Dedifferentiated amniotic fluid mesenchymal stem cell (primary cell): ENCODE data around the gene SSBP2.
"Not testable (repeated sequence)": the region's sequence is repeated elsewhere in the genome, so short reads cannot be mapped to it uniquely, and the experiment has no call there.

Experiments used
- DNase-seq: peaks from one replicate; pipeline ENCODE4 v3.0.0-alpha.2; 2016; ENCODE audit errors: extremely low spot score

The SSBP2 gene

DNA sequence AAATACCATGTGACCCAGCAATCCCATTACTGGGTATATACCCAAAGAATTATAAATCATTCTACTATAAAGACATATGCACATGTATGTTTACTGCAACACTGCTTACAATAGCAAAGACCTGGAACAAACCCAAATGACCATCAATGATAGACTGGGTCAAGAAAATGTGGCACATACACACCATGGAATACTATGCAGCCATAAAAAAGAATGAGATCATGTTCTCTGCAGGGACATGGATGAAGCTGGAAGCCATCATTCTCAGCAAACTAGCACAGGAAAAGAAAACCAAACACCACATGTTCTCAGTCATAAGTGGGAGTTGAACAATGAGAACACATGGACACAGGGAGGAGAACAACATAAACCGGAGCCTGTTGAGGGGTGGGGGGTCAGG lies 90.3 kb downstream of the SSBP2 start:
- DNase-seq, result not testable (repeated sequence)

DNA sequence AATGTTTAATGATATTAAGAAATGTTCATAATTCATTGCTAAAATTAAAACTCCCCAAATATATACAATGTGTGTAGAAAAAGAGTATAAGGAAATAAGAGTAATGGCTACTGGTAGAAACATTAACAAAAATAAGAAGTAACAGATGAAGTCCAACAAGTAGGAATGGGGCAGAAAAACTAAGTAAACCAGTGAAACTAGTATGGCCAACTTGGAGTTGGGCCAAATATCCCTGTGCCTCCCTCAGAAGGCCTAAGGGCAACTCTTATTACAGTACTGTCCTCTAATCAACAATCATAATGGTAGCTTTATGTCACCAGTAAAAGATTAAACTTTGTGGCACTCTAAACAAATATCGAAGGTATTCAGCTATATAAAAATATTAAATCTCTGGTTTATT lies 93.5 kb downstream of the SSBP2 start:
- DNase-seq, result no peak

DNA sequence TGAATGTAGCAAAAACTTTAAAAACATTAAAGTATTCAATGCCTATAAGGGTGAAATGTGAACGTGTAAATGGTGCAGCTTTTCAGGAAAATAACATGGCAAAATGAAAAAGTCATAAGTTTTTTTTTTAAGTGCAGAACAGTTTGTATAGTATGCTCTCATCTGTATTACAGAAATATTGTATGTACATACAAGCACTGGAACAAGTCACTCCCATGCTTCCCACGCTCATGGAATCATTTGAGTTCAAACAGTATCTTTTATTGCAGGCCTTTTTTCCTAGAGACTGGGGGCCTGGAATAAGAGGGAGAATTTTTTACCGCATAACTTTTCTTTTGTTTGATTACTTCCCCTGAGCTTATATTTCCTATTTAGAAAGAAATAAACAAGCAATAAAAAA lies 94.1 kb downstream of the SSBP2 start:
- no peak for DNase-seq

DNA sequence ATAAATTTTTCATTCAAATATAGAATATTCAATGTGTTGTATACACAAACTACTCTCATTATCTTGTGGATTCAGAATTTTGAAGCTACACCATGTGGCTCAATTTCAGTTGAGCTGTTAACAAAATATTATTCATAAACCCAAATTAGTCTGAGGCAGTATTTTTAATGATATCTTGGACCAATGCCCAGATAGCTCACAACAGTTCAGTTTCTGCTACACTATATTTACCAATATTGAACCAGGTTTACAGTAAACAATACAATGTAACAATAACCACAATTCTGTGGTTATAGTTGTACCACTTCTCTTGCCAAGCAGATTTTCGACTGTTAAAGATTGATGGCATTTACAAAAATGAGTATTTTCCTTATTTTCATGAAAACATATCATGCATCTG lies 99.9 kb downstream of the SSBP2 start:
- no peak for DNase-seq

DNA sequence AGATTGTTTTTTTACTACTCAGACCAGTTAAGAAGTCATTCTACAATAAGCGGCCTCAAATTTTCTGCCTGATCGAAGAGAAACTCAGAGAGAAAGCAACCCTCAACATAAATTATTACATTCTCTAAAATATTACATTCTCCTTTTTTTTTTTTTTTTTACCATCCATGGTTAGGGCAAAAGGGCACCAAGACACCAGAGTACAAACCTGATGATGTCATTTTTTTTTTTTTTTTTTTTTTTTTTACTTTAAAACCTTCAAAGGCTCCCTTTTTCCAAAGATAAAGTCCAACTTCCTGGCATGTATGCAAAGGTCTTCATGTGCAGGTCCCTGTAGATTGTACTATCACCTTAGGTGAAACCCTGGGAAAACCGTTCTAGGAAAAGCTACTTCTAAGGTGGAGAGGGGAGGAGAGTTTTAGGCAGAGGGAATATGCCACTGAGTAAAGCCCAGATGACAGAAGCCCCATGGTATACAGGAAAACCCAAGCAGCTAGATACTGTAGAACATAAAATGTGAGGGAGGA lies 104.4 kb downstream of the SSBP2 start:
- no peak for DNase-seq

DNA sequence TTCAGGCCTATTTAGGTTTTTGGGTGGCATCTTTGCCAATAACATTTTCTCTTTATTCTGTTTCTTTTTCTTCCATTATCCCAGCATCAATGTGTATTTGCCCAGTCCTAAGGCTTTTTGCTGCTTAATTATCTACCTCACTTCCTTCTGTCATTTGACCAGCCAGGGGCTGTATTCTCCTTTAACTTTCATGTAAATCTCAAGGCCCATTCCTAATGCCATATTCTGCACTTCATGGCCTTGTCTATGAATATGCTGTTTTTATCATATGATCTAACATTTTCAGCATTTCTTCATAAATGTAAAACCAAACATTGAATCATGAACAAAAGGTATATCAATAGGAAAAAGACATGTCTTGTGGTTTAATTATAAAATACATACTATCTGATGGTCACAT lies 108.7 kb downstream of the SSBP2 start:
- no peak for DNase-seq

DNA sequence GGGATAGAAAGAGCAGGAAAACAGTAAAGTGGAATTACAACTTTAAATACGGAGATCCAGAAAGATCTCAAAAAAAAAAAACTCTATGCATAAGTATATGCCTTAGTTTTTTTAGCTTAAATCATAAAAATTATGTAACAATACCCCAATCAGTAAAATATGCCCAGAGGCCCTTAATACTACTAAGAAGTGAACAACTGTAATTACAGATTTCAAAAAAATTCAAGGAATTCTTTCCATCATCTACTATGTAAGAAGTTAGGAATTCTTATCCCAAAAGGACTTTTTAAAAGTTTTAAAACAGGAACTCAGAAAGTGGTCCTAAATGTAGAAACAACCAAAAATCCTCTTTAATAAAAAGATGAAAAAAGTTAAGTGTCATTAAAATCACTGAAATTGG lies 111.3 kb downstream of the SSBP2 start:
- peak; percentile 52 for DNase-seq

DNA sequence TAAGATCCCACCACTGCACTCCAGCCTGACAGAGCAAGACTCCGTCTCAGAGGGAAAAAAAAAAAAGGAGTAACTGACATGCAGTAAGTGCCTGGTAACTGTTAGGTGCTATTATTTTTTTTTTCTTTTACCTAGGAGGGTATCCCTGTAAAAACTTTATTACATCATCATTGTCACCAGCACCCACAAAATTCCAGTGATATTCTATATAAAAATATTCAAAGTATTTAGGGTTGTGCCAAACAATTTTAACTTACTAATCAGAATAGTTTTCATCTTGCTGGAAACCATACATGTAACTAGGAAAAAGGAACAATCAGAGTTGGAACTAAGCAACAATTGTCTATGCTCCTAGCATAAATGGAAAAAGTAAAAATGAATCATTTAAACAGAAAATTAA lies 112.4 kb downstream of the SSBP2 start:
- peak; percentile 26 for DNase-seq

DNA sequence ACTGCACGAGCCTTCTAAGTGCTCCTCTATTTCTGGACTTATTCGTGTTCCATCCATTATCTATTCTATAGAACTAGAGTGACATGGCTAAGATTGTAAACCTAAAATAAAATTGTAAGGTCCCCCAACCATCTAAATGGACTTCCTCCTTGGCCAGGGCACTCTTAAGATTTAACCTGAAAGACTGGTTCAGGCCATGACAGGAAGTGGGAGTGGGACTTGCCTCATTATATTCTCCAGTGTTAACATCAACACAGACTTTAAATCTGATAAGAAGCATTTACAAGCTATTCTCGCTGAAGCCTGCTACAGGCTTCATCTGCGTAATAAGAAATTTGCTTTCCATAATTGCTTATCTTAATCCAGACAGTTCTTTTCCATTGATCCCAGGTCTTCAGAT lies 117.0 kb downstream of the SSBP2 start:
- DNase-seq, result no peak

DNA sequence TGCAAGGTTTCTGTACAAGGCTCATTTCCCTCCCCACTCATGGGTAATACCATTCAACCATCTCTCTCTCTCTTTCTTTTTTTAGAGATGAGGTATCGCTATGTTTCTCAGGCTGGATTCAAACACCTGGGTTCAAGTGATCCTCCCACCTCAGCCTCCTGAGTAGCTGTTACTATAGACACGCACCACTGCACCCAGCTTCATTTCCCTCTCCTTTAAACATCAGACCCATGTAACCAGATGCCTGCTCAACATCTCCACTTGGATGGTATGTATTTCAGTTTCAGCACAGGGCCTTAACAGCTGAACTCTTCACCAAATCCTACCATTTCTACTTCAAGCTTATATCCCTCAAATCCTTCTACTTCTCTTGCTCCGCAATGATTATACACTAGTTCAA lies 117.4 kb downstream of the SSBP2 start:
- no peak for DNase-seq

DNA sequence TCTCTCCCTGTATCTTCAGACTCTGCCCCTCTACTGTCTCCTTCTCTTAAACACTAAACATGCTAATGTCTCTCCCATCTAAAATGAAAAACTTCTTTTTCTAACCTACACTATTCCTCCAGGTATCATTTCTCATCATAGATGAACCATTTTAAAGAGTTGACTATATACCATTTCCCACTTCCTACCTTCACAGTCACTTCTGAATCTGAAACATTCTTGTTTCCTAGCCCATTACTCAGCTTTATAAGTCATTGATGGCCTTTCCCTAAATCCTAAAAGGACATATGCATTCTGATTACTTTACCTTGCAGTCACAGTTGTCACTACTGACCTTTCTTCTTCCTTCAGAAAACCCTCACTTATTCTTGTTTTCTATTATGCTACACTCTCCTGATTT lies 118.2 kb downstream of the SSBP2 start:
- DNase-seq, result no peak

DNA sequence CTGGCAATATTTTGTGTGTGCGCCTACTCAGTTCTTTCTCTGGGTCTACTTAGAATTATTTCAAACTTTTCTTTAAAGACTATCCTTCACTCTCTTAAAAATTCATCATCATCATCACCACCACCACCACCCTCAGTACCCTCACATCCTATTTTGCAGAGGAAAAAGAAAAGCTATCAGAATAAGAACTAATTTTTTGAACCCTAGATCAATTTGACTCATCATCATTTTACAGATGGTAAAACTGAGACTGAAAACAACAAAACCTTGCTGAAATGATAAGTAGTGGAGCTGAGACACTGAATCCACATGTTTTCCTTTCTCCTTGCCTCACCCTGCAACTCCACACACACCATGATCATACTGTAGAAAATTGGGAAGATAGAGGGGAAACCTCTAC lies 119.3 kb downstream of the SSBP2 start:
- no peak for DNase-seq

DNA sequence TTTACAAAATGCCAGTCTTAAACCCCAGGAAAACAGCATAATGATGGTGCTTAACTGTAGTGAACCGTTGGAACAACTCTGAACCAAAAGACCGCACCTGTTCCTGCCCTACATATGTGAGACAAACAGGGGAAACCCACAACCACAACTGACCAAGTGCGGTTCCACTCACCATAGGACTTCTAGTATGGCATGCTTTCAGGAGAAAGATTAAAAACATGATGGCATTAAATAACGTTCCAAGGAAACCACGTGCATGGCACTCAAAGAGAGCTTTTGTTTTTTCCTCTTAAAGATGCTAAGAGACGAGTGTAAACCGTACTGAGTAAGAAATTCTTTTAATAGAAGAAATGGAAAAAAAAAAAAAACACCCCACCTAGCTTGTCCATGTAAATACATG lies 119.8 kb downstream of the SSBP2 start:
- DNase-seq, result no peak

DNA sequence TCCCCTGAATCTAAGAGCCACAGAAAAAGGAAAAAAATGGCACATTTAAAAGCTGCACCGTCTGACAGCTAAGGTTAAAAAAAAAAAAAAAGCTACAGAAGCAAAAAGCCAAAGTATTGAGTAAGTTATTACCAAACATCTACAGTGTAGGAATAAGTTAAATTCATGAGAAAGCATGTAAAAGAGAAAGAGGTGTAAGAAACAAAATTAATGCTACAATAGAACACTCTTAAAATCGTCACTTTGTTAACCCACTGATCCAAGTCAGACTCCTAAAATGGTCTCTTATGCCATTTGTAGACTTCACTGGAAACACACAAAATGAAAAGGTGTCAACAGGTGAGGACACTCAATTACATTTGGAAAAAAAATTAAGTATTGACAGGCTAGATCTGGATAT lies 120.2 kb downstream of the SSBP2 start:
- DNase-seq, result no peak

DNA sequence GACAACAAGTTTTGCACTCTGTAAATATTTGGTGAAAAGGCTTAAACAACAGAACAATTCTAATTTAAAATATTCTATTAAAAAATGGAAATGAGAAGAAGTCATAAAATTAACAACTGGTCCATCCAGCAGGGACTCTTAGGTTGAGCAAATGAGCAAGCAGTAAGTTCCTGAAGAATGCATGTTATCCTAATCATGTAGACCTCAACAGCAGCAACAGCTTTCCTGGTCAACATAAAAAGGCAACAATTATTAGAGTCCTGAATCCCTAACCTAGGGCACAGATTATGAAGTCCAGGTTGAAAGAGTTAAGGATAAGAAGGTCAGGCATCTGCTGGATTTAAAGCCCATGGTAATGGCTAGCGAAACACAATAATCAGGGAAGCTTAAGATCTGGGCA lies 120.9 kb downstream of the SSBP2 start:
- DNase-seq, result no peak

DNA sequence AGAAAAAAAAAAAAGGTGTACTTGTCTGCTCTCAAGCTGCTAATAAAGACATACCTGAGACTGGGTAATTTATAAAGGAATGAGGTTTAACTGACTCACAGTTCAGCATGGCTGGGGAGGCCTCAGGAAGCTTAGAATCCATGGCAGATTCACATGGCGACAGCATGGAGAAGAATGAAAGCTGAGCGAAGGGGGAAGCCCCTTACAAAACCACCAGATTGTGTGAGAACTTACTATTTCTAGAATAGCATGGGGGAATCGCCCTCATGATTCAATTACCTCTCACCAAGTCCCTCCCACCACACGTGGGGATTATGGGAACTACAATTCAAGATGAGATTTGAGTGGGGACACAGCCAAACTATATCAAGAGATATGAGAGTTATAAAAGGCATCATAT lies 122.8 kb downstream of the SSBP2 start:
- not testable (repeated sequence) for DNase-seq

DNA sequence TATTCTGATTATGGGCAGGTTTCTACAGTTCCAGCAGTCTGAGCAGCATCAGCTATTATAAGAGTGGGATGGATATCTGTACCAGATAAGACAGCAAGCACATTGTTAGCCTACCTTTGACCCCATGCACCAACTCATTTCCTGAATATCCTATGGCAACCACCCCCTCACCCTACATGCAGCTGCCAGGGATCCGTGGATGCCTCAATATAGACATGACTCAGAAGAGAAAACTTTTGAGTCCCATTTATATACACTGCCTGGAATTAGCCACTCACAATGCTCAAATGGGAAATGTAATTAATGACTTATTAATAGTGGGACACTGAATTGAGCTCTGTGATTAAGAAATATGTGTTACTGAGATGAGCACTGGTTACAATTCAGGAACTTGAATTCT lies 124.4 kb downstream of the SSBP2 start:
- DNase-seq, result no peak

DNA sequence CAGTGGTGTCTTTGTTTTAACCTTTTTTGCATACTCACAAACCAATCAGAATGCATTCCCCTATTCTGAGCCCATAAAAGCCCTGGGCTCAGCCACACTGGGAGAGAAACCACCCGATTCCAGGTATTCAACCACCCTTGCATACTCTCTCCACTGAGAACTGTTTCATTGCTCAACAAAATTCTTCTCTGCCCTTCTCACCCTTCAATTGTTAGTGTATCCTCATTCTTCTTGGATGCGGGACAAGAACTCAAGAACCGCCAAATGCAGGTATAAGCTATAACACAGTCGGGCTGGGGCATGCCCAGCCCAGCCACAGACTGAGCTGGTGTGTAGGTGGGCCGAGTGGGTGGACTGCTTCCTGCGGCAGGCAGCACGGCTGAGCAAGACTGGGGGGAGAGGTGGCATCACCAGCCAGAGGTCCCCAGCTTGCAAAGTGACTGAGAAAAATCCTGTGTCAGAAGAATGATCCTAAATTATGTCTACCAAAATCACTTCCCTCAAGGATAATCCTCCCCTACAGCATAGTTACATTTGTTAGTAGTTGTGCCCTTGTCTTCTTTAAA lies 141.0 kb downstream of the SSBP2 start:
- DNase-seq, result no peak

DNA sequence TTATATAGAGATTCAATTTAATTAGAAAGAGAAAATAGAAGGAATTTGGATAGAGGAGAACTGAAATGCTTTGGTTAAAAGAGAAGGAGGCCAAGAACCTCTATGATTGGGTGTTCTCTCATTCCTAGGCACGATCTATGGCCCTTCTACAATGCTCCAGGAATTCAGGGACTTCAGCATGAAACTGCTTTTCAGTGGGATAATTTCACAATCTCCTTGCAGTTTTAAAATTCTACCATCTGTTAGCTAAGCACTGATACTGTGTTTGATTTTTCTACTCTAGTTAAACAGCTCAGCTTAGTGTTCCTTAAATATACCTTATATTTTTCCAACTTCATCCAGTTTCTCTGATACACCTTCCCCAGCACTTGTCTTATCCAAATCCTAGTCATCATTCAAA lies 141.9 kb downstream of the SSBP2 start:
- DNase-seq, result no peak

DNA sequence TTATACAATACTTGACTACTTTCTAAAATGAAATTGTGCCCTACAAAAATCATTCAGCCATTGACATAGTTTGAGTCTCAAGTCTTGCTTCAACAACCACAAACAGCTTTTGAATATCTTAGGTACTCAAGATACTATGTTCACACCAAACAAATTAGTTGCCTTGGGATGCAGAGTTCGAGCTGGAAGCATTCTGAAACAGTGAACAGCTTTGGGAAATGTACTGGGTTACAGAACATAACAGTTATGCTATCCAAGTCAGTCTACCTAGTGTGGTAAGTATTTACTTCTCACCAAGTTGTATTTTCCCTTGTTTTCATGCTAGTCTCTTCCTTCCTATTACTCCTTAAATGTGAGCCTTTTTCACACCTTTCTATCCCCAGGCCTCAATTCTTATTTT lies 143.2 kb downstream of the SSBP2 start:
- DNase-seq, result no peak

DNA sequence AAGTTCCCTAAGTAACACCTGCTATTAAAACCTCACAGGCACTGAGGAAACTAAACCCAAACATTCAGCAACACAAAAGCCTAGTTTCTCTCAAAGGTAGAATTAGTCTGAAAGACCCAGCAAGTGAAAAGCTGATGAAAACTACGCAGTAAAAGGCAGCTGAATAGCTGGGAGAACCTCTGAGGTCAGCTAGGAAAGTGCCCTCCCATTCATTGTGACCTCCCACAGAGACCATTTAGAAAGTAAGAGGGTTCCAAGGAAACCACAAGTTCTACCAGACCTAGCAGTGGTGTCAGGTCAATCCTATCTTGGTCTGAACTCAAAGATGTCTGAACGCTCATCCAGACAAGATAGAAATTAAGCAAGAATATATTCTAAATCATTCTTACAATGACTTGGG lies 144.7 kb downstream of the SSBP2 start:
- DNase-seq, result no peak

DNA sequence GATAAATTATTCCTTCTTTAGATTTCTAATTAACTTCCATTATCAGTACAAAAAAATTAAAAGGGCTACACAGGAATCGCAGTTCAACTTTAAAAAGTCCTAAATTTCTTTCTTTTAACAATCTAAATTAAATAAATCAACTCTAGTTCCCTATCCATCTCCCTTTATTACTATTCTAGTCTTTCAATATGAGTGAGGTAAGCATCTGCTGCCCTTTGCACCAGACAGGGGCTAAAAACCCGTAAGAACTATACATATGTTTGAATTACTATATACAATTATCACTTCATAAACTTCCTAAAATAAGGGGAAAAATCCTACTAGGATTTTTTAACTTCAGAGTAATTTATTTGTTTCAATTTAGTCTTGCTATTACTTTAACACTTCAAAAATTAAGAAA lies 145.6 kb downstream of the SSBP2 start:
- DNase-seq, result no peak

DNA sequence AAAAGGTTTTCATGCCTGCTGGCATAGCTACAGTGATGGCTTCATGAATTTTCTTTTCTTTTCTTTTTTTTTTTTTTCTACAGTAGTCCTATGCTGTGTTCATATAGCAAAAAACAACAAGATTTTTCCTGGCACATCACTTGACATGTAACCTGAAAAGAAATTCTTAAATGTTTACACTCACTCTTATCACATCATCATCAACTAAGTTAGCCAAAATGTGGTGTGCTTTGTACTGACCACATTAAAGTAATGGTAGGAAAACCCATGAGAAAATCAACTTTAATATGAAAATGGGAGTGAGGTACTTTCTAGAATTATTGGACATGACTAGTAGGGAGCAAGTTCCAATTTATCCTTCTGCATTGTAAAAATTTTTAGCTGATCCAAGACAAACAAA lies 146.7 kb downstream of the SSBP2 start:
- DNase-seq, result no peak

DNA sequence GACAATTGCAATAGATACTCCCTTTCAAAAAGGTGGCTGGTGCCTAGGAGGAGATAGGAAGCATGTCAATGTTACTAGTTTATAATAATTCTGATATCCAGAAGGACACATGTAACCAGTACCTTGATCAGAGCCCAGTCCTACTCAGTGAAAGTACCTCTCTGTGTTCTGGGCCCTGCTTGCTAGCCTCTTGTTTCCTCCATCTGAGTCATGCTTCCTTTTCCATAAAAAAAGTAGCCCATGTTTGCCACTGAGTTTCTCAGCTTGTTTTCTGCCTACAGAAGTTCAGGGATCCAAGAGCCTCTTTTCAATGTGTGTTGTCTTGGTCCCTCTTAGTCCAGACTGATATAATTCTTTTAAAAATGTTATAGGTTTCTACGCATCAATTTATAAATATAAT lies 149.0 kb downstream of the SSBP2 start:
- DNase-seq, result no peak

DNA sequence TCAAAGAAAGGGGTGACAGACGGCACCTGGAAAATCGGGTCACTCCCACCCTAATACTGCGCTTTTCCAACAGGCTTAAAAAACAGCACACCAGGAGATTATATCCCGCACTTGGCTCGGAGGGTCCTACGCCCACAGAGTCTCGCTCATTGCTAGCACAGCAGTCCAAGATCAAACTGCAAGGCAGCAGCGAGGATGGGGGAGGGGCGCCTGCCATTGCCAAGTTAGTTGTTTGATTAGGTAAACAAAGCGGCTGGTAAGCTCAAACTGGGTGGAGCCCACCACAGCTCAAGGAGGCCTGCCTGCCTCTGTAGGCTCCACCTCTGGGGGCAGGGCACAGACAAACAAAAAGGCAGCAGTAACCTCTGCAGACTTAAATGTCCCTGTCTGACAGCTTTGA lies 158.8 kb downstream of the SSBP2 start:
- not testable (repeated sequence) for DNase-seq
